ENCODE measurements around the gene KCNIP1.

KCNIP1 gene

GRCh38 chr5:170509348-170509660, 5.5 kb downstream of the KCNIP1 start:
- DNase-seq = no peak

- DNase-seq = no peak
Observed at GRCh38 chr5:170510126-170510525, 6.3 kb downstream of the KCNIP1 start.

GRCh38 chr5:170510559-170510958, 6.7 kb downstream of the KCNIP1 start:
- DNase-seq = no peak

- DNase-seq = no peak
Observed at GRCh38 chr5:170511551-170512258, 7.9 kb downstream of the KCNIP1 start.

GRCh38 chr5:170513856-170514525, 10.2 kb downstream of the KCNIP1 start:
- DNase-seq = no peak

- no peak for DNase-seq
Observed at GRCh38 chr5:170517411-170517810, 13.6 kb downstream of the KCNIP1 start.

- DNase-seq = no peak
Observed at GRCh38 chr5:170518277-170518676, 14.5 kb downstream of the KCNIP1 start.

- no peak for DNase-seq
Observed at GRCh38 chr5:170519549-170519948, 15.7 kb downstream of the KCNIP1 start.

- no peak for DNase-seq
Observed at GRCh38 chr5:170520372-170520771, 16.6 kb downstream of the KCNIP1 start.

GRCh38 chr5:170522211-170523141, 18.7 kb downstream of the KCNIP1 start:
- DNase-seq = no peak

- no peak for DNase-seq
Observed at GRCh38 chr5:170523142-170523551, 19.3 kb downstream of the KCNIP1 start.

- DNase-seq = no peak
Observed at GRCh38 chr5:170523830-170524229, 20.0 kb downstream of the KCNIP1 start.

GRCh38 chr5:170524576-170524975, 20.8 kb downstream of the KCNIP1 start:
- no peak for DNase-seq

- DNase-seq = no peak
Observed at GRCh38 chr5:170525470-170526211, 21.8 kb downstream of the KCNIP1 start.

GRCh38 chr5:170527991-170528390, 24.2 kb downstream of the KCNIP1 start:
- no peak for DNase-seq

- DNase-seq = no peak
Observed at GRCh38 chr5:170528976-170529375, 25.2 kb downstream of the KCNIP1 start.

- no peak for DNase-seq
Observed at GRCh38 chr5:170532935-170533334, 29.1 kb downstream of the KCNIP1 start.

GRCh38 chr5:170533383-170533782, 29.6 kb downstream of the KCNIP1 start:
- DNase-seq = no peak

GRCh38 chr5:170534177-170534576, 30.4 kb downstream of the KCNIP1 start:
- no peak for DNase-seq

GRCh38 chr5:170534941-170535340, 31.1 kb downstream of the KCNIP1 start:
- no peak for DNase-seq

- no peak for DNase-seq
Observed at GRCh38 chr5:170536525-170536924, 32.7 kb downstream of the KCNIP1 start.

- no peak for DNase-seq
Observed at GRCh38 chr5:170537451-170538095, 33.8 kb downstream of the KCNIP1 start.

- no peak for DNase-seq
Observed at GRCh38 chr5:170538096-170538465, 34.3 kb downstream of the KCNIP1 start.

Data from NCI-H1436 treated with DMSO at 0.1 percent for 48 hours (cell line).